HG02642 (cell line): Measurements from ENCODE around the gene RAB20.

Experiments
- ATAC-seq: cut with Tn5 transposase; IDR thresholded peaks from one replicate; pipeline ENCODE4 v1.9.1; 2021; ENCODE audit warnings: mild to moderate bottlenecking; ENCODE audit not compliant: unreplicated experiment, poor library complexity

Gene RAB20

DNA sequence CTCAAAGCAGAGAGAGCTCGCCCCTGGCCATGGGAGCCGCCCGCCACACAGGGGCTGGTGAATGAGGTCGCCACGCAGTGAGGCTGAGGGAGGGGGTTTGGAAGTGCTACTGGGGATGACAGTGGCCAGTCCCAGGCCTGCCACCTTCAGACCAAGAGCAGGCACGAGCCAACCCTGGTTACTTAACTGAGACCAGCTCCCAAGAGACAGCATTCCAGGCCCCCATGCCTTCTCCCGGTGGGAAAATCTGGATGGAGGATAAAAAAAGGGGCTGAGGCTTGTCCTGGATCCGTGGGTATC is 43.3 kb downstream of the RAB20 start:
- ATAC-seq, result no peak

- no peak for ATAC-seq
Observed at GRCh38 chr13:110517505-110518225, 43.9 kb downstream of the RAB20 start.

GRCh38 chr13:110516500-110516899 is 45.0 kb downstream of the RAB20 start:
- ATAC-seq, result no peak

DNA sequence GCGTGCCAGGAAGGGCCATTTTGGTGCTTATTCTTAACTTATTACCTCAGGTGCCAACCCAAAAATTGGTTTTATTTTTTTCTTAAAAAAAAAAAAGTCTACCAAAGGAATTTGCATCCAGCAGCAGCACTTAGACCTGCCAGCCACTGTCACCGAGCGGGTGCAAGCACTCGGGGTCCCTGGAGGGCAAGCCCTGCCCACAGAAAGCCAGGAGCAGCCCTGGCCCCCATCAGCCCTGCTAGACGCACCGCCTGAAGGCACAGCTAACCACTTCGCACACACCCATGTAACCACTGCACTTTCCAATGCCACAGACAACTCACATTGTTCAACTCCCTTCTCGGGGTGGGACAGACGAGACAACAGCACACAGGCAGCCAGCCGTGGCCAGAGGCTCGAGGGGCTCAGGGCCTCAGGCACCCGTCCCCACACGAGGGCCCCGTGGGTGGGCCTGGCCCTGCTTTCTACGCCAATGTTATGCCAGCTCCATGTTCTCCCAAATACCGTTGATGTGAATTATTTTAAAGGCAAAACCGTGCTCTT is 49.3 kb downstream of the RAB20 start:
- ATAC-seq, result no peak

GRCh38 chr13:110511509-110512181 is 49.9 kb downstream of the RAB20 start:
- no peak for ATAC-seq

GRCh38 chr13:110509971-110510786 is 51.3 kb downstream of the RAB20 start:
- no peak for ATAC-seq

- ATAC-seq, result no peak
Observed at GRCh38 chr13:110509478-110509926, 52.0 kb downstream of the RAB20 start.

DNA sequence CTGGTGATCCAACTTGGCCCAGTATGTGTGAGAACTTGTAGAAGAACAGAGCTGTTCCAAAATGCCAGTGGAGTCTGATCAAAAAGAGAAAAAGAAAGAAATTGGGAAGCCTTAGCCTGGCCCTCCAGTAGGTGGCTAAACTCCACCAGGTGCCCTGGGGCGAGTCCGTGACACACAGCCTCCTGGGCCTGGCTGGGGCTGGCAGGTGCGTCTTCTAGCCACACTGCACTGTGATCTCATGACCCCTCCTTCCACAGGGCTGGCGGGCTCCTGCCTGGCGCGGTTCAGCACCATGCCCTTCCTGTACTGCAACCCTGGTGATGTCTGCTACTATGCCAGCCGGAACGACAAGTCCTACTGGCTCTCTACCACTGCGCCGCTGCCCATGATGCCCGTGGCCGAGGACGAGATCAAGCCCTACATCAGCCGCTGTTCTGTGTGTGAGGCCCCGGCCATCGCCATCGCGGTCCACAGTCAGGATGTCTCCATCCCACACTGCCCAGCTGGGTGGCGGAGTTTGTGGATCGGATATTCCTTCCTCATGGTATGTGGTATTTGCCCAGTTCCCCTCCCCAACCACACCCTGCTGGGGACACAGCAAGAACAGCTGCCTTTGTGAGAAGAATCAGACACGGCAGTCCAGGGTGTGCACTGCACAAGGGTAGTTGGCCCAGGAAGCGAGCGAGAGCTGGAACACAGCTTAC is 53.7 kb downstream of the RAB20 start:
- ATAC-seq, result no peak

- no peak for ATAC-seq
Observed at GRCh38 chr13:110506859-110507566, 54.5 kb downstream of the RAB20 start.

DNA sequence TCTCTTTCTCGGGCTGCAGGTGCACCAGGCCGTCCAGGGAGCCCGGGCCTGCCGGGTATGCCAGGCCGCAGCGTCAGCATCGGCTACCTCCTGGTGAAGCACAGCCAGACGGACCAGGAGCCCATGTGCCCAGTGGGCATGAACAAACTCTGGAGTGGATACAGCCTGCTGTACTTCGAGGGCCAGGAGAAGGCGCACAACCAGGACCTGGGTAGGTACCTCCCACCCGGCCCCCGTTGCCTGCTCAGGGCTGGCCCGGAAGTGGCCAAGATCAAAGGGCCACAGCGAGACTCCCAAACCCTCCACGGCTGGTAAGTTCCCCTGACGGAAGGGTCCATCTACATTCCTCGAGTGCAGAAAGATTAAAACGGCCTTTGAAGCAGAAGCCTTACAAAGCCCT is 55.1 kb downstream of the RAB20 start:
- no peak for ATAC-seq

DNA sequence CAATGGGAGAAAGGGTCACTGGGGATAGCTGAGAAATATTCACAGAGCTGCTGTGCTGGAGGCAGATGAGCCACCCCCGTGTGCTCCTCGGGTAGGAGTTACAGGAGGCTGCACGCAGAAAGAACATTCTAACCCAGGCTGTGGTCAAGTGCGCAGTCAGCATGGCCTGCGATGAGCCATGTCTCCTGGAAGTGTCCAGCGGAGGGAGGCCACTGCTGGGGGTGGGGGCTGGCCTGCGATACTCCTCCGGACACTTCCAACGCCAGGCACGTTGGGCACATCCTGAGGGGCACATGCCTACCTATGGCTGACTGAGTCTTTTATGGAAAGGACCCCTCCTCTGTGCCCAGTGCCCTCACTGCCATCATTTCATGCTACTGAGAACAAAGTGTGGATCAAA is 55.9 kb downstream of the RAB20 start:
- ATAC-seq, result no peak

DNA sequence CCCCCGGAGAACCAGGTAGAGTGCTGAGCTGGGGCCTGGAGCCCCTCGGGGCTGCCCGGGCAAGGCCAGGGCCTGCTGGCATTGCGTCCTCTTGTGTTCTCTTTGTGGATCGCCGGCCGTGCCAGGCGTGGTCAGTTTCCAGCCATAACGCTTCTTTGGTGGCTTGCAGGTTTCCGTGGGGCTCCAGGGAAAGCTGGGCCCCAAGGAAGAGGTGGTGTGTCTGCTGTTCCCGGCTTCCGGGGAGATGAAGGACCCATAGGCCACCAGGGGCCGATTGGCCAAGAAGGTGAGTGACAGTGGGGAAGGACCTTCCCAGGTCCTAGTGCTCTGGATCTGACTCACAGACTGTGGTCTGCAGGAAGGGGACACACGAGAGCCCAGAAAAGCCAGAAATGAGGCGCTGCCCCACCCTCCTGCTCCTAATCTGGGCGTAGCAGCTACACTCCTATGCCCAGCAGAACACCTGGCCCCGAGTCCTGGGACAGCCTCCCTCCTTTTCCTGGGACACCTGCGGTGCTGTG is 57.5 kb downstream of the RAB20 start:
- no peak for ATAC-seq

DNA sequence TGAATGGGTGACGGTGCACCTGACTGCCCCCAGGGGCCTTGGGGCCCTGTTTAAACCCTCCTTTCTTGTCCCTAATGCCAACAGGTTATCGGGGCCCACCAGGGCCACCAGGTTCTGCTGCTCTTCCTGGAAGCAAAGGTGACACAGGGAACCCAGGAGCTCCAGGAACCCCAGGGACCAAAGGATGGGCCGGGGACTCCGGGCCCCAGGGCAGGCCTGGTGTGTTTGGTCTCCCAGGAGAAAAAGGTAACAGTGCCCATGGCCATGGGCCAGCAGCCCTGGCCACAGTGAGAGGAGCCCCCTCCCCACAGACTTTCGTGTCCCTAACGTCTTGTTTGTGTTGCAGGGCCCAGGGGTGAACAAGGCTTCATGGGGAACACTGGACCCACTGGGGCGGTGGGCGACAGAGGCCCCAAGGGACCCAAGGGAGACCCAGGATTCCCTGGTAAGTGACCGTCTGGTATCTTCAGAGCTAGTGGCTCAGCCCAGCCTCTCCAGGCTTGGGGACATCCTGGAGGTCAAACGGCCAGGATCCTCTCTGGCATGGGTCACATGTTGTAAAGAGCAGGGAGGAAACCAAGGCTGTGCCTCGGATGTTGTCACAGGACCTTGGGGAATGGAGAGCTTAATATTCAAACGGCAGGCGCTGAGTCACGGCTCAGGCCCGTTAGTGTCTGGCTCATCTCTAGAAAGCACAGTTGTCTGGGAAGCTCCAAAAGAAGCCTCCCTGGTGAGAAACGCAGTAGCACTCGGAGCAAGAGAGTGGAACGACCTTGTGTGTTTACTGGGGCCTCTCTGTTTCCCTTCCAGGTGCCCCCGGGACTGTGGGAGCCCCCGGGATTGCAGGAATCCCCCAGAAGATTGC is 58.3 kb downstream of the RAB20 start:
- no peak for ATAC-seq

GRCh38 chr13:110501188-110501587 is 60.3 kb downstream of the RAB20 start:
- no peak for ATAC-seq

GRCh38 chr13:110500341-110500740 is 61.2 kb downstream of the RAB20 start:
- ATAC-seq, result no peak

DNA sequence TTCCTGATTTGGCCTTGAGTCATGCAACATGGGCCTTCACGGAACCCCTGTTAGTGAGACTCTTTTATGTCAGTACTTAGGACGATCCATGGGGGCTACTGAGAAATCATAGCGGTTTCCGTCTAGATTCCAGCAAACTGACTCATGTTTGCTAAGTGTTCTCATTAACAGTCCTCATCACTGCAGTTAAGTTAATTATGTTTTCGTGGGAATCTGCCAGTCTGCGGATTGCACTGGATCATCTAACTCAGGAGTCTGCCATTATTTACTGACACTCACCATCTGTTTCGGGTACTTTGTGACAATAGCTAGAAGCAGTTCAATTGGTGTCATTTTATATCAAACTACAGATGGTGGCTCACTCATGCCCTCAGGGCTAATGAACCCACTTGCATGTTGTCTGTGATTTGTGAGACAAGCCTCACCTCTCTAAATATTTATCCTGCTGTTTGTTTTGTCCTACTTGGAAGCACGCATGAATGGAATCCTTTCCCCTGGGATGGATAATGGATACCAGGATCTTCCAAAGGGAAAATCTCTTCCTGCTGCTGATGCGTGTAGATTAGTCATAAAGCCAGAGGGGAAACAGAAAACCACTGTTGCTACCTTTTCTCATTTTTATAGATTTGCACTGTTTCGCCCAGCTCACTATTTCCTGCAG is 61.8 kb downstream of the RAB20 start:
- ATAC-seq, result no peak

DNA sequence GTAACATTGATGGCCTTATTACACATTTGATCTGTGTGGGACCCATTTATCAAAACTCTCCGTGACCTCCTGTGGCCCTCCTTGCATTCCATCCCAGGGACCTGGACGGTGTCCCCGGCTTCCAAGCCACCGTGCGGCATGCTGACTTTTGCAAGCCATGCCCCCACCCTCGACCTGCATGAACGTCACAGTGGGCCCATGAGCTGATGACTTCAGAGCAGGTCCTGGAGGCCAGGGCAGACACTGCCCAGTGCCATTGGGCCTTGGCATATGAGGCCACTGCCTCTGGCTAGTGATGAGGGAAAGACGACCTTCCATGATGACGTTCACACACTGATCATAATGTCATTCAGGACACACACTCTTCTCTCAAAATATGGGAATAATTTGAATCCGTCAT is 62.8 kb downstream of the RAB20 start:
- no peak for ATAC-seq

GRCh38 chr13:110498327-110498726 is 63.2 kb downstream of the RAB20 start:
- ATAC-seq, result no peak
